Stimulated activated CD4-positive, alpha-beta T cell treated with anti-CD3 and anti-CD28 coated beads, Interleukin-4, amount 100 ng/mL, for 1 hour (primary cell): ENCODE results near the gene NFATC4.
"Not testable (repeated sequence)": the region's sequence is repeated elsewhere in the genome, so short reads cannot be mapped to it uniquely, and the experiment has no call there.

Source experiments
- DNase-seq: peaks from one replicate; pipeline ENCODE4 v3.0.0-alpha.2; 2020

NFATC4 gene

GRCh38 chr14:24339284-24340151 is 28.5 kb upstream of the NFATC4 start, which contains the start of gene RIPK3:
Gene RIPK3, minus strand, starts transcription at chr14:24339991. Its CDS starts 165 bp downstream, at chr14:24339826.
- DNase-seq = peak; percentile 73

DNA sequence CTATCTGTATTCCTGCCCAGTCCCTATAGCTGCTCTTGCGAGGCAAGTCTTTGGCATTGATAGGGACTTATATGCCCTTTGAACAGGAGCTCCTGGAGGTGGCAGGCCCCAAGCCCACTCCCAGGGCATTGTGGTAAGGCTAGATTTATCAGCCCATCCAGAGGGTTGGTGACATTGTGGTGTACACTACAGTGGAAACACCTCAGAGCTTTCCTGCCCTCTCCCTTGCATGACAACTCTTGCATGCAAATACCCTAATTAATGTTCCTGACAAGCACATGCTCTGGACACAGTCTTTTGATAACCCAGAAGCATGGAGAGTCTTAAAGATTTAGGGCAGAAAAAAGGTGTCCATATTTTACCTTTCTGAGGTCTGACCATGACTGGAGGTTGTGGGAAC is 27.4 kb upstream of the NFATC4 start:
- no peak for DNase-seq

DNA sequence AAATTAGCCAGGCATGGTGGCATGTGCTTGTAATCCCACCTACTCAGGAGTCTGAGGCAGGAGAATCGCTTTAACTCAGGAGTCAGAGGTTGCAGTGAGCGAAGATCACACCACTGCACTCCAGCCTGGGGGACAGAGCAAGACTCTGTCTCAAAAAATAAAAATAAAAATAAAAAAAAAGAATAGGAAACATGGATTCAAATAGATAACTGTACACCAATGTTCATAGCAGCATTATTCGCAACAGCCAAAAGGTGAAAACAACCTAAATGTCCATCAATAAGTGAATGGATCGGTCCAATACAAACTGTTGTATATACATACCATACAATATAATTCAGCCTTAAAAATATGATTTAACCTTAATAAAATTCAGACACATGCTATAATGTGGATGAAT is 25.1 kb upstream of the NFATC4 start:
- no peak for DNase-seq

DNA sequence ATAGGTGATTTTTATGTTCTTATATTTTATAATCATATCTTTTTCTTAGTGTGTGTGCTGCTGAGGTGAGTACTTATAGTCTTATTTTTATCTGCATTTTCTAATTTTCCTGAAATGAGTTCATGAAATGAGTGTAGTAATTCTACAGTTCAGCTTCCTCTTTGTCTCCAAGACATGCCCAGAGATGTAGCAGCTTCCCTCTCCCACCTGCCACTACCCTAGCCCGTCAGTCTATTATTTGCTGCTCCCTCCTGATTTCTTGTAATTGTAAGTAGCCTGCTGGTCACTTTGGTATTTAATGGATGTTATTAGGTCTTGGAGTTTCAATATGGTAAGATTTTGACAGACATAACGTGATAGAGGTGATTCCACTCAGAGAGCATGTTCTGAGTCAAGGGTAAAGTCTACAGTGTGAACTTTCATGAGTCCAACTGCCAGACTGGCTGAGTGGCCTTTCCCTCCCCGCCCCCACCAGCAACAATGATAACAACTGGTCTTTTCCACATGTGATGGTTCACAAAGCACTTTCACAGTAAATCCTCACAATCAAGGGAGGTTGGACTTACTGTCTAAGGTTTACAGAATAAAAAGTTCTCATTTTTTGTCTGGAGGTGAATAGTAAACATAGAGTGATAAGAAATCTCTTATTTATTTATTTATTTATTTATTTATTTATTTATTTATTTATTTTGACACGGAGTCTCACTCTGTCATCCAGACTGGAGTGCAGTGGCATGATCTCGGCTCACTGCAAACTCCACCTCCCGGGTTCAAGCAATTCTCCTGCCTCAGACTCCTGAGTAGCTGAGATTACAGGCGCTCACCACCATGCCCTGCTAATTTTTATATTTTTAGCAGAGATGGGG is 24.0 kb upstream of the NFATC4 start:
- DNase-seq = no peak

DNA sequence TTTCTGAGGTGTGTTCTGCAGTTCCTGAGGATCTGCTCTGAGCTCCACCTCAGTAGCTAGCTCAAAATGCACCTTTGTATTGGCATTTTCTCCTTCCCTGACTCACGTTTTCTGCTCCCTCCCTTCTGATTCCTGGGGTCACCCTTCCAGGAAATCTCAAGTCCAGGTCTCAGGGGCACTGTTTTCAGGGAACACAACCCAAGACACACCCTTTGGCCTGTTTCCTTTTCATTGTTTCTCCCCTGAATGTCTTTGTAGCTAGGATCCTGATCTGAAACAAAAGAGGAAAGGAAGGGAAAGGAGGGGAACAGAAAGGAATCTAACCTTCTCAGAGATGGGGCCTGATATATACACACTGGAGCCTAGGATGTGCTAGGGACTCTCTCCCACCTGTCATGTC is 20.9 kb upstream of the NFATC4 start:
- no peak for DNase-seq

- DNase-seq = no peak
These were observed 19.8 kb upstream of the NFATC4 start for GRCh38 chr14:24348186-24348585.

DNA sequence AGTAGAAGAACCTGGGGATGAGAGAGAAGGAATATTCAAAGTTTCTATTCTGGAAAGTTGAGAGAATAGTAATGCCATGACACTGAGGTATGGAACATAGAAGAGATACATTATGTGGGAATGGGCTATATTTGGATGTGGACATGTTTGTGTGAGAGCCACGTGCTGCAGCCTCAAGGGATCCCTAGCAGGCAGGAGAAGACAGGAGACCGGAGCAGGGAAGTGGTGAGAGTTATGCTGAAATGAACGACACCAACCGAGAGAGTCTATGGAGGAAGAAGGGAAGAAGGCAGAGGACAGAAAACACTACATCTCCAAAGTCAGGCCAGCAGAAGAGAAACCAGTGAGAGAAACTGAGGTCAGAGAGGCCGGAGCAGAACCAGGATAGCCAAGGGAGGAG is 18.2 kb upstream of the NFATC4 start:
- no peak for DNase-seq

DNA sequence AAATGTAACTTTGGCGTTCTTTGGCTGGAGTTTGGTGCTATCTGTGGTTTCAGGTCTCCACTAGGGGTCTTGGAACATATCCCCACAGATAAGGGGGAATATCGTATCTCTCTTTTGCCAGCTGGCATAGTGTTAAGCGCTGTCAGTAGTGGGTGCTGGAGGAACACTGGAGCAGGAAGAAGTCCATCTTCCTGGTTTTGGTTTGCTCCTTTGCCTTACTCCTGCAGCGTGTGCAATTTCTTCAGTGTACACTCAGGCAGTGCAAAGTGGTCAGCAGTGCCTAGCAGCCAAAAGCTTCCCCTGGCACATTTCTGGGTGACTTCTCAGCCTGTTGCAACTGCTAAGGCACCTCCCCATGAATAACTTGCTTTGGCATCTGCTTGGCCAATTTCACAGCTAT is 16.5 kb upstream of the NFATC4 start:
- DNase-seq = no peak

DNA sequence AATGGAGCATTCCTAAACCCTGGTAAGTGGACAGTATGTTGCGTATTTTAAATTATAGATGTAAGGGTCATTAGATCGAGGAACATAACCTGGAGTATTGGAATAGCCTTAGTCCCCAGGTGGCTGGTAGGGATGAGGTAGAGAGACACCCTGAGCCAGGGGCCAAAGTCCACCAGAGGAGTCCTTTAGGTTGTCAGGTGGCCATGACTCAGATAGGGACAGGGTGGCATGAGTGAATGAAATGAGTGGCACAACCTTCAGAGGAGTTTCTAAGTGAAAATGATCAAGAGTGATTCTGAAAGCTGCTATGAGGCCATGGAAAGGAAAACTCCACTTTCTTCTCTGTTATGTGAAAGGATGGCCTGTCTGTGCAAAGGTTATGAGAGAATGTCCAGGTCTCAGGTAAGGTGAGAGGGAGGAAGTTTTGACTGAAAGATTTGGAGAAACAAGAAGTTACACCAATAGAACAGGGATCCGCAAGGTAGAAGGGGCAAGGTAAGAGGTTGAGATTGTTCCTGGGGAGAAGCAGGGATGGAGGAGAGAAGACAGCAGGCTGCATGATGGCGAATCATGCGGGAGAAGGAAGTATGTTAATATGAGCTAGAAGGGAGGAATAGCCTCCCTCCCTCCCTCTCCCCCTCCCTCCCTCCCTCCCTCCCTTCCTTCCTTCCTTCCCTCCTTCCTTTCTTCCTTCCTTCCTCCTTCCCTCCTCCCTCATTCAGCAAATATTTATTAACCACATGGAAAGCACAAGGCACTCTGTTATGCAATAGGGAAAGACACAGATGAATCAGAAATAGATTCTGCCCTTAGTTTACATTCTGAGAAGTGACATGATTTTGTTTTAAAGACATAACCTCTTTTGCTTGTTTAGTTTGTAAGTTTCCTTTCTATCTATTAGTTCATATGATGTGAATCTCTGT is 14.2 kb upstream of the NFATC4 start:
- DNase-seq = no peak

- DNase-seq = not testable (repeated sequence)
These were observed 13.5 kb upstream of the NFATC4 start for GRCh38 chr14:24354482-24354825.

GRCh38 chr14:24355009-24355408 is 13.0 kb upstream of the NFATC4 start:
- DNase-seq = no peak

GRCh38 chr14:24356208-24356607 is 11.8 kb upstream of the NFATC4 start:
- DNase-seq = no peak

GRCh38 chr14:24360281-24360680 is 7.7 kb upstream of the NFATC4 start:
- no peak for DNase-seq

DNA sequence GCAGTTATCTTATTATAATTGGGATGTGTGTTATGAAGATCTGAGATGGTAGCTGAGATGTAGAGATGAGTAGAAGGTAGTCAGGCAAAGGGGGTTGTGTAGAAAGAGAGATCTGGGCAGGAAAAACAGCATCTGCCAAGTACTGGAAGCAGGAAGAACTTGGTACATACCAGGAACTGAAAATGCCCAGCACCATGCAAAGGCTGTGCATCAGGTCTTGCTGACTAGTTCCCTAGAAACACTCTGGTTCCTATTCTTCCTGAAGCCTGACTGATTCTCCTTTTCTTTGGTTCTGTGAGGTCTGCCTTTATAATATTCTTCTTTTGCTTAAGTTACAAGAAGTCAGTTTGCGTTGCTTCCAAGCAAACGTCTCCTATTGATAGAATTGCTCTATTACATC is 6.7 kb upstream of the NFATC4 start:
- DNase-seq = no peak

GRCh38 chr14:24362241-24362960 is 5.6 kb upstream of the NFATC4 start:
- DNase-seq = no peak

GRCh38 chr14:24363401-24363800 is 4.6 kb upstream of the NFATC4 start:
- no peak for DNase-seq

DNA sequence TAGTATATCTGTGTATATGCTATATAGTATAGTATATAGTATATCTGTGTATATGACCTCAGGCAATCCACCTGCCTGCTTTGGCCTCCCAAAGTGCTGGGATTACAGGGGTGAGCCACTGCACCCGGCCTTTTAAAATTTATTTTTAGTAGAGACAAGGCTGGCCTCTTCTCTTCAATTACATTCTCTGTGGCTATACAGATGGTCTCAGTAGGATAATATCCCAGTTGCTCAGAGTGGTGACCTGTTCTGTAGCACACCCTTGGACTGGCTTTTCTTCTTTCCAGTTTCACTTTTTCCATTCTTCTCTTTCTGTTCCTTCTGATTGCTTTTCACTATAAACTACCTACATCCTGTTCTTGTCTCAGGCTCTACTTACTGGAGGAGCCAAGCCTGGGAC is 3.1 kb upstream of the NFATC4 start:
- DNase-seq = no peak

GRCh38 chr14:24365600-24366412 is 2.2 kb upstream of the NFATC4 start:
- DNase-seq = peak; percentile 69

DNA sequence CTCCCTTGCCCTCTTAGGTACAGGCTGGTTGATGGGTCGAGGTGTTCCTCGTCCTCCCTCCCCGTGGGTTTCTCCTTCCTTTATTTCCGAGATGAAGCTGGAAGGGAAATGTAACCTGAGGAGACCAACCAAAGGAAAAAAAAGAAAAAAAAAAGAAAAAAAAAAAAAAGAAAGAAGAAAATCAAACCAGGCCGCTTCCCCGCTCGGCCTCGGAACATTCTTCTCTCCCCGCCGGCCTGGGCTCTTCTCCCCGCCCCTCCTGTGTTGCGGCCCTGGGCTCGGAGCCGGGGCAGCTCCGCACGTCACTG is 1.6 kb upstream of the NFATC4 start:
- DNase-seq = no peak

DNA sequence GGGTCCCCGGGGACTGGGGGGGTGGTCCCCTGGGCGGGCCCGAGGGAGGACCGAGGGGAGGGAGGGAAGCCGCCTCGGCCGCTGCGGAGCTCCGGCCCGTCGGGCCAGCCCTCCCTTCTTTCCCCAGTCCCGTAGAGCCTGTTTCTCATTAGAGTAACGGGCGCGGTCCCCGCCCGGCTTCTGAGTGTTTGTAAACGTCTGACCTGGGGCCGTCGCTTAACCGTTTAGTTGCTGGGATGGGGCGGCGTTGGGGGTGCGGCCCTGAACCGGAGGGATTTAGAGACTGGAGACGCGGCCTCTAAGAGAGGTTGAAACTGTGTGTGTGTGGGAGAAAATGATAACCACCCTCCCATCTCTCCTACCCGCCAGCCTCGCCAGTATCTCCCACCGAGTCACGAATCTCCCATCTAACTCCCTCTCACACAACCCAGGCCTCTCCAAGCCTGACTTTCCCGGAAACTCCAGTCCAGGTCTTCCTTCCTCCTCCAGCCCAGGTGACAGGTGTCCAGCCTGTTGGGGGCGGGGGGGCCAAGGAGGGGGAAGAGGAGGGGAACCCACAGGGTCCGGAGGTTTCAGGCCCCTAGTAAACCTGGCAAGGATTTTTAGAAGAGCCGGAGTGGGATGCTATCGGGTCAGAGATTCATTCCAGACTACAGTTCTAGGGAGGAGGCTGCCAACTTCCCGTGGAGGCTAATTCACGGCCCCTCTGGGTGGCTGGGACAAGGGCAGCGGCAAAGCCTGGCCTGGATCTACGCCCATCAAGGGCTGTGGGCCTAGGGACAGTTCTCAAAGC is 1.1 kb upstream of the NFATC4 start:
- peak; percentile 19 for DNase-seq

GRCh38 chr14:24368212-24368561 is 203 bp downstream of the NFATC4 start:
- DNase-seq = no peak
